OCI-M2 (cell line): Measurements from ENCODE around the gene OR6Q1.

Source experiments
- DNase-seq: peaks from one replicate; lab custom pipeline; 2025; ENCODE audit not compliant: unreplicated experiment; lab: John Stamatoyannopoulos, UW

OR6Q1 gene

DNA sequence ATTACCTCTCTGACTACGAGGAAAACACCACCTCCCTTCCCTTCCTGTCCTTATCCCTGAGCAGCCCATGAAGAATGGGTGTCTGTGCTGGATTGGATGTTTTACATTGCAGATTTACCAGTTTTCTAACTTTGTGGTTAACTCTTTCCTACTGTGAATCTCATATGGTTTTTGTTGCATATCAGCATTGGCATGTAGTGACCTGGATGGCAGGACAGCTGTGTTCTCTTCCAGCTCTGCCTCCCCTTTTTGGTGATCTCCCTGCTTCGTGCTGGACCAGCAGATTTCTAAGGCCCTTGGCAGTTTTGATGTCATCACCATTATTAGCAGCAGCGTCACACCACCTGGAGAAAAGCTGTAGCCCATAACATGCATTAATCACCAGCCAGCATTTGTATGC, 26.7 kb downstream of the OR6Q1 start:
- no peak for DNase-seq

DNA sequence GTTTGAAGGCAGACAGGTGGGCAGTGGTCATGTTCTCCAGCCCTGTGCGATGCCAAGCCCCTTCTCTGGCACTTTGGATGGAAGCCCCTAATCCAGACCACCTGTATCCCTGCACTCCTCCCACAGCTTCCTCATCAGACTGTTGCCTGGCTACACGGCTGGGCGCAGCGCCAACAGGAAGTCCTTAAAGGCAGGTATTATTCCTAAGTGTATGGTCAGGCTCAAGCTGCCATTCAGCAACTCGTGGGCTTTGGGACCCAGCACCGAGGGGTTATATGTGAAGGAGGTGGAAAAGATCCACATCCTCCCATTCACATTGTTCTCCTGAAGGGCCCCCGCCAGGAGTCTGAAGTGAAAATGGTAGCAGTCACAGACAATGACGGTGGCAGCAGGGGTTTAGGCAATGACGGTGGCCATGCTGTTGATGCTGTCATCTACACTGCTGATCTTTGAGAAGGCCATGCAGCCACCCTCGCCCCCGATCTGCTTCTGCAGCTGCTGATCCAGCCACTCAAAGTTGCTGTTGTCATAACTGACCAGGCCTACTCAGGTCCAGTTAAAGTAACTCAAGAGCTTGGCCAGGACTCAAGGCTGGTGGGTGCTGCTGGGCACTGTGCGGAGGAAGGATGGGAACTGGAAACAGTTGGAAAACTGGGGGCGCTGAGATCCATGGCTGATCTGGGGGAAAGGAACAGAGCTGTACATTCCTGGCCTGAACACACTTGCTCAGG, 27.7 kb downstream of the OR6Q1 start:
- DNase-seq, result no peak

DNA sequence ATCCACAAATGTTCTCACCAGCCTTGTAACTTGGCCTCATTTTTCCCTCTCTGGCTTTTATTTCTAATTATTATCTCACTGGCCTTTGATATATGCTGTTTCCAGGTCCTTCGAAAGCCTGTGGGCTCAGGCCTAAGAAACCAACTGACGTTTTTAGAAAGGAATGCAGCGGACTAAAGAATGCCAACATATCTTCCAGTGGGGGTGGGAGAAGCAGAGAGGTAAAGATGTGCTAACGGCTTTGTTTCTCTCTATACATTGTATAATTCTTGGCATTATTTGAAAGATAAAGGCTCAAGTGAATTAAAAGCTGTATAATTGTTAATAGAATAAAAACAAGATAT, 28.2 kb downstream of the OR6Q1 start:
- no peak for DNase-seq

DNA sequence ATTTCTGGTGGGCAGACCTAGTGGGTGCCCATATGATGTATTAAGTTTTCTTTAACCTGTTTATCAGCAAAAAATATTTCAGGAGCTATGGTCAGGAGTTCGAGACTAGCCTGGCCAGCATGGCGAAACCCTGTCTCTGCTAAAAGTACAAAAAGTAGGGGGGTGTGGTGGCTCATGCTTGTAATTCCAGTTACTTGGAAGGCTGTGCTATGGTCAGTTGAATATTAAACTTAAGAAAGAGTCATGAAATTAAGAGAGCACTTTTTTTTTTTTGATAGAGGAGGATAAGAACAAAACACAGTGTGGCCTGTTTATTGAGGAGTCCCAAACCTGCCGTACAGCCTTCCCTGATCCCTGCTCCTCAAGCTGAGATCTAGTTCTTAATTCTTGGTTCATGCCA, 29.8 kb downstream of the OR6Q1 start:
- no peak for DNase-seq

DNA sequence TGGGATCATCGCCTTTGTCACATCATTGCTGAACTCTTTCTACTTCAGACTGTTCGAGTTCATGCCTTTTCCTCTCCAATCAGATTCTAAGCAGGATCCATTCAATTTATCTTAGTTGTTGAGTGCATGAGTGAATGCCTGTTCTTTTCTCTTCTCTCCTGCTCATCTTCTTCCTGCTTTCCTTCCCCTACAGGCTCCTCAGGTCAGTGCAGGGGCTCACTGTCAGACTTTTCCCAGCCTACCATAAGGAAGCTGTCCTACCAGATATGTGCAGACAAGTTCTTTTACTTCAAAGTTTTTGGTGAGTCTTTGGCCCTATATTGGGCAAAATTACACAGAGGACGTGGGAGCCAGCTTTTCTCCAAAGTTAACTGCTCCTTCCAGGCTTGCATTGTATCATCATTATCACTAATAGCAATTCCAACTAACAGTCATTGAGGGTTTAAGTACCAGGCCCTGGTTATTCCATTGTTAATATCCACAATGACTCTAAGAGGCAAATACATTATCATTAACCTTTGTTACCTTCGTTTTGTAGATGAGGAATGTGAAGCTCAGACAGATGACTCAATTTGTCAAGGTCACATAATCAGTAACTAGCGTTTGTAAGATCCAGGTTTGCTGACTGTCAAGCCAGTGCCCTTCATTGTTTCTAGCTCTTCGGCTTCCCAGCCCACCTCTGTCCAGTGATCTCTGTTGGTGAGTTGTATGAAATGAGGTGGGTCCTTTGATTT, 30.4 kb downstream of the OR6Q1 start:
- no peak for DNase-seq

DNA sequence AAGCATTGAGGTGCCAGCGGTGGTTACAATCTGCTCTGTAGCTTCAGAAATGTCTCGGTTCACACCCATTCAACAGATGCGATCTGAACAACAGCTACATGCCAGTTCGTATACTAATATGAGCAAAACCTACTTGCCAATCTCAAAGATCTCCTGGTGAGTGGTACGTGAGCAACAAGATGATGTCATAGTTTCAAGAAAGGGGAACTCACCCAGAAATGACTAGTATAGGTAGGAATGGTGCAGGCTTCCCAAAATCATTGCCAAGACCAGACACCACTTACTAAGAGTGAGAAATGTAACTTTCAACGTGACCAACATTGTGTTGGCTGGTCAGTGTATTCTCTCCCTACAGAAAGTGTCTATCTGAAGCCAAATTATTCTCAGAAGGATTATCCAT, 31.1 kb downstream of the OR6Q1 start:
- DNase-seq, result no peak

DNA sequence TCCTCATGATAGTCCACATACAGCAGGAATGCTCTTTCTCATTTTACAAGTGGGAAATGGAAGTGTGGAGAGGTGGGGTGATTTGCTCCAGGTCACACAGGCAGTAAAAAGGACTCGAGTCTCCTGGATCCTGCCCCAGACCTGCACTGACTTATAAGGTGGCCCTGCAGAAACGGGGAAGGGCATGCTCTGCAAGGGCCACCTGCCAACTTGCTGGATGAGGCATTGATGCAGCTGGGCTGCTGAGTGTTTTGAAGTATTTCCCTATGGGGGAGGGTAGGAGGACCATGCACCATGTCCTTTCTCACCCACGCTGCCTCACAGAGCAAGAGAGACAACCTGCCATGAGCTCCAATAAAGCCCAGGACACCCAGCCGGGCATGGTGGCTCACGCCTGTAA, 36.9 kb downstream of the OR6Q1 start:
- no peak for DNase-seq

DNA sequence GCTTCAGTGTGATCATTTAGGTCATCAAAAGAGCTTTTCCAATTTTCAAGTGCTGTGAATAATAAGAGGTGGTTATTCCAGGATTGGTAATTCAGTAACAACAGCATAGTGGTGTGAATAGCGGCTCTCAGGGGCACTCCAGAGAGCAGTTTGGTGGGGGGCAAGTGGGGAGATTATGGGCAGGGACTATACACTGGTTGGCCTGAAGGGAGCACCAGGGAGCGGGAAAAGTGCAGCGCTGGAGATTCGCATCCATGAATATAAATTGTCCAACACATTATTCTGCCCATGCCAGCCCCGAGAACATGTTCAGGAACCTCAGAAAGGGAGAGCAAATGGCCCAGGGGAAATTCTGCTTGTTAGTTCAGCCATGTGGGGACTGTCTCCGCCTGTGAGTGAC, 37.9 kb downstream of the OR6Q1 start:
- DNase-seq, result no peak

DNA sequence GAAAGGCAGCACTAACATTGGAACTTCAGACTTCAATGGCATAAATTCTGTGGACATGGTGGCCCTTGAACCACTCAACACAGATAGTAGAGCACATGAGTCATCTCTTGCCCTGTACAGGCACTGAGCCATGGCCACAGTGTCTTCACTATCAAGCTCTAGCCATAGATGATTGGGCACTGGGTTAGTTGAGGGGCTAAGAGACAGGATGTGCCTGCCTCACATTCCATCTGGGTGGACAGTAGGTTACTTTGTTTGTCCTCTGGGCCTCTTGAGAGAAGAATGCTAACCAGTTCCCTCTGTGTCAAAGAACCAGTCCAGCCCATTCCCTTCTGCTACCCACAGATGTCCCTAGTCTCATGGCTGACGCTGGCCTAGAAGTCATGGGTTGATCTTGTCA, 39.8 kb downstream of the OR6Q1 start:
- no peak for DNase-seq

DNA sequence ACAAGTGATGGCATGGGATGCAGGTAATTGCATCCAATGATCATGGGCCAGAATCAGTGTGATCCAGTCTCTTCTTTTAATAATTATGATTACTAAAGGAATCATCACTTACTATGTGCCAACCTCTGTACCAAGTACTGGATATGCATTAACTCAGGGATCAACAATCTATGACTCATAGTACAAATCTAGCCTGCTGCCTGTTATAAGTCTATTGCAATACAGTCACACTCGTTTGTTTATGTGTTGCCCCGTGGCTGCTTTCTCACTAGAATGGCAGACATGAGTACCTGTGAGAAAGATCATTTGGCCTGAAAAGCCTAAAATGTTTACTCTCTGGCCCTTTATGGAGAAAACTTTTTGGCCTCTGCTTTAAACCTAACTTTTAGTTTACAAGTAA, 45.0 kb downstream of the OR6Q1 start:
- no peak for DNase-seq
